Fibroblast of skin of right quadriceps (primary cell): ENCODE results near the gene SPAST.
"Not testable (repeated sequence)": the region's sequence is repeated elsewhere in the genome, so short reads cannot be mapped to it uniquely, and the experiment has no call there.

Experiments used
- DNase-seq: peaks from one replicate; pipeline ENCODE4 v3.0.0-alpha.2; 2013

Gene SPAST

DNA sequence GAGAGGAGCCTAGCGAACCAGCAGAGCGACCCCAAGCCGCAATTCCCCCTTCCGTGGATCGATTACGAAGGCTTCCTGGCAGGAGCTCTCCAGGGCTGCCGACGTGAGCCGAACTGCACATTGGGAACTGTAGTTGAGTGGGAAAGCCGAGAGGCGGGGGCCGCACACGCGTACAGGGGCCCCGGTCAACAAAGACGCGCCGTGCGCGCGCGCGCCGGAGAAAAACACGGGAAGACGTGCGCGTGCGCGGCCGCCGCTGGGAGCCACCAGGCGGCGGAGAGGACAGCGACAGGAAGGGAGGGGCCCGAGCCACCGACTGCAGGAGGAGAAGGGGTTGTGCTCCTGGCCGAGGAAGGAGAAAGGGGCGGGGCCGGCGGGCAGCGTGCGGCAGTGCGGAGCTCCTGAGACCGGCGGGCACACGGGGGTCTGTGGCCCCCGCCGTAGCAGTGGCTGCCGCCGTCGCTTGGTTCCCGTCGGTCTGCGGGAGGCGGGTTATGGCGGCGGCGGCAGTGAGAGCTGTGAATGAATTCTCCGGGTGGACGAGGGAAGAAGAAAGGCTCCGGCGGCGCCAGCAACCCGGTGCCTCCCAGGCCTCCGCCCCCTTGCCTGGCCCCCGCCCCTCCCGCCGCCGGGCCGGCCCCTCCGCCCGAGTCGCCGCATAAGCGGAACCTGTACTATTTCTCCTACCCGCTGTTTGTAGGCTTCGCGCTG is at the start of gene SPAST:
Gene SPAST (plus strand): TSS at position 247 of the 711 bp plus-strand sequence. CDS start 276 bp downstream, at position 523.
- DNase-seq, result peak; percentile 96

DNA sequence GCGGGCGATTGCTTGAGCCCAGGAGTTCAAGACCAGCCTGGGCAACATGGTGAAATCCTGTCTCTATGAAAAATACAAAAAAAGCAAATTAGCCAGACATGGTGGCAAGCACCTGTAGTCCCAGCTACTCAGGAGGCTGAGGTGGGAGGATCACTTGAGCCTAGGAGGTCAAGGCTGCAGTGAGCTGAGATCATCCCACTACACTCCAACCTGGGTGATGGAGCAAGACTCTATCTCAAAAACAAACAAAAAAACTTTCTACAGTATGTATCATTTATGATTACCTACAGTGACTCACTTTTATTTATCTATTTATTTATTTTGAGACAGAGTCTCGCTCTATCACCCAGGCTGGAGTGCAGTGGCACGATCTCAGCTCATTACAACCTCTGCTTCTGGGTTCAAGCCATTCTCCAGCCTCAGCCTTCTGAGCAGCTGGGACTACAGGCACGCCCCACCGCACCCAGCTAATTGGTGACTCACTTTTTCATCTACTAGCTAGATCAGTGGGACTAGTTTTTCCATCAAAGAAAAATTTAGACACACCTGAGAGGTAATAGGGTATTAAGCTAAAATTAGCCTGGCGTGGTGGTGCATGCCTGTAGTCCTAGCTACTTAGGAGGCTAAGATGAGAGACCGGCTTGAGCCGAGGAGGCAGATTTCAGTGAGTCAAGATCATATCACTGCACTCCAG is 44.4 kb upstream of the SPAST start:
- DNase-seq, result not testable (repeated sequence)

DNA sequence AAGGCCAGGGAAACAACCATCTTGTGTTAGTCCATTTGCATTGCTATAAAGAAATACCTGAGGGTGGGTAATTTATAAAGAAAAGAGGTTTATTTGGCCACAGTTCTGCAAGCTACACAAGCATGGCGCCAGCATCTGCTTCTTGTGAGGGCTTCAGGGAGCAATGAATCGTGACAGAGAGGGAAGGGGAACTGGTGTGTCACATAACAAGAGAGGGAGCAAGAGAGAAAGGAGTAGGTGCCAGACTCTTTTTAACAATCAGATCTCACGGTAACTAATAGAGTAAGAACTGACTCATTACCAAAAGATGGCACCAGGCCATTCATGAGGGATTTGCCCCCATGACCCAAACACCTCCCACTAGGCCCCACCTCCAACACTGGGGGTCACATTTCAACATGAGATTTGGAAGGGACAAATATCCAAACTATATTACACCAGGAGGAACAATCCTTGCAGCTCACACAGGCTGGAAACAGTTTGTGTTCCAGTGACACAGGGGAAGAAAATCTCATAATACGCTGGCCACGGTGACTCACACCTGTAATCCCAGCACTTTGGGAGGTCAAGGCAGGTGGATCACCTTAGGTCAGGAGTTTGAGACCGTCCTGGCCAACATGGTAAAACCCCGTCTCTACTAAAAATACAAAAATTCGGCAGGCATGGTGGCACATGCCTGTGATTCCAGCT is 29.0 kb upstream of the SPAST start:
- DNase-seq, result peak; percentile 3

DNA sequence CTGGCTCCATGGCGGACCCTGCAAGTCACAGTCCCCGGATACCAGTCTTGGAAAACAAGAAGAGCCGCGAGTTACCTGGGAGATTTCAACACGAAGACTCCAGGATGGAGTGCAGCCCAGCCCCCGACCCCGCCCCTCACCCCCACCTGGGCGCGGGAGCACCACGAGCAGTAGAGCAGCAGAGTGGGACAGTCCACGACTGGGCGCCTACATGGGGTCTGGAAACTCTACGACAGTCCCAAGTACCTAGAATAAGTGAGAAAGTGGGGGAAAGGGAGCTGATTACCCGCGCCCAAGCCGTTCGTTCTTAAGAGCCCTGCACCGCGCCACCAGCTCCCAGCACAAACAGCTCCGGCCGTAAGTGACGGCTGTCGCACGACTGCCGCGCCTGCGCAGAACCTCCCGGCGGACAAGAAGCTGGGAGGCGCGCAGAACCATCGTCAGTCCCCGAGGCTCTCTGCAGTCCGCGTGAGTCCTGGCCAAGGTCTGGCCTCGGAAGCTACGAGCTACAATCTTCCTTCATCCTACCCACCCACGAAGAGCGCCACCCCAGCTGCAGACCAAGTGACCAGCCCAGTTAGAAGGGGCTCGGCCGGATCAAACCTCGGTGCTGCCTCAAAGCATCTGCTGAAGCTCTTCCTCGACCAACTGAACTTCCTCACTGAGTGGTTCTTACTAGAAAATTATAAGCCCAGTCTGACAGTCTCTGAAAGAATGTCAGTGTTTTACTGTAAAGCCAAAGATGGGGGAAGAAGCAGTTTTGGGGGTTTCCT is 23.7 kb upstream of the SPAST start, which contains the start of gene DPY30:
Gene DPY30 (minus strand): TSS at position 359 of the 773 bp plus-strand sequence. CDS start 349 bp downstream, at position 10.
- peak; percentile 88 for DNase-seq

DNA sequence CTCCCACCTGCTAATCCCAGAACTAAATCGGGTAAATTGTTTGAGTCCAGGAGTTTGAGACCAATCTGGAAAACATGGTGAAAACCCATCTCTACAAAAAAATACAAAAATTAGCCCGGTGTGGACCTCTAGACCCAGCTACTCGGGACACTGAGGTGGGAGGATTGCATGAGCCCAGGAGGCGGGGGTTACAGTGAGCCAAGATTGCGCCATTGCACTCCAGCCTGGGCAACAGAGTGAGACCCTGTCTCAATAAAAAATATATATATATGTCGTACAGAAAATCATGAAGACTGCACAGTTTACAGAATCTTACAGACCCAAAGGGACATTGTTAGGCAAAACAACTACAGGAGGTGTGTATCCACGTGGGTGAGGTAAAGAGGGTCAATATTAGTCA is 19.8 kb upstream of the SPAST start:
- DNase-seq, result no peak

DNA sequence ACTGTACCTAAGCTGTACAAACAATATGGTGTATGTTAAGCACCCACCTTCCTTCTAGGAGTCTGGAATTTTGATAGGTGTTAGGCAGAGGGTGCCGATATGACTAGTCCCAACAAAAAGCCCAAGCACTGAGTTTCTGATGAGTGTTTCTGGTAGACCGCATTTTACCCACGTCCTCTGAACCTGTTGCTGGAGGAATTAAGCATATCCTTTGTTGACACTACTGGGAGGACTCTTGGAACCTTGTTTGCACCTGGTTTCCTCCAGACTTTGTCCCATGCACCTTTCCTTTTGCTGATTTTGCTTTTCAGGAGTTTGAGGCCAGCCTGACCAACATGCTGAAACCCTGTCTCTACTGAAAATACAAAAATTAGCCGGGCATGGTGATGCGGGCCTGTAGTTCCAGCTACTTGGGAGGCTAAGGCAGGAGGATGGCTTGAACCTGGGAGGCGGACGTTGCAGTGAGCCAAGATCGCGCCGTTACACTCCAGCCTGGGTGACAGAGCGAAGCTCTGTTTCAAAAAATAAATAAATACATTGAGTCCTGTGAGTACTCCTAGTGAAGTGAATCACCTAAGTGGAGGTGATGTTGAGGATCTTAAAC is 11.4 kb upstream of the SPAST start:
- DNase-seq, result no peak

GRCh38 chr2:32054583-32054982 is 8.8 kb upstream of the SPAST start:
- DNase-seq, result not testable (repeated sequence)

GRCh38 chr2:32058130-32058529 is 5.2 kb upstream of the SPAST start:
- DNase-seq, result peak; percentile 8

DNA sequence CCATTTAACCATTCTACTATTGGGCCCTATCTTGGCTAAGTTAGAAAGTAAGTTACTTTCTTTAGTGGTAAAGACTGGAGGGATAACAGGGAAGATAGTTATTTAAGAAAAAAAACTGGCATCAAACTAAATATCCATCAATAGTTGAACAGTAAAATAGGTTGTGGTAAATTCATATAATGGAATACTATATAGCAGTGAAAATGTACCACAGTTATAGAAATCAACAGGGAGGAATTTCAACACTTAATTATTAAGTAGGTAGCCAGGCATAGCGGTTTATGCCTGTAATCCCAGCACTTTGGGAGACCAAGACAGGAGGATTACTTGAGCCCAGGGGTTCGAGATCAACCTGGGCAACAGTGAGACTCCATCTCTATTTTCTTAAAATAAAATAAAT is 3.1 kb upstream of the SPAST start:
- DNase-seq, result no peak

GRCh38 chr2:32061430-32061829 is 1.9 kb upstream of the SPAST start:
- no peak for DNase-seq

GRCh38 chr2:32061973-32062861 is 1.1 kb upstream of the SPAST start:
- peak; percentile 30 for DNase-seq

DNA sequence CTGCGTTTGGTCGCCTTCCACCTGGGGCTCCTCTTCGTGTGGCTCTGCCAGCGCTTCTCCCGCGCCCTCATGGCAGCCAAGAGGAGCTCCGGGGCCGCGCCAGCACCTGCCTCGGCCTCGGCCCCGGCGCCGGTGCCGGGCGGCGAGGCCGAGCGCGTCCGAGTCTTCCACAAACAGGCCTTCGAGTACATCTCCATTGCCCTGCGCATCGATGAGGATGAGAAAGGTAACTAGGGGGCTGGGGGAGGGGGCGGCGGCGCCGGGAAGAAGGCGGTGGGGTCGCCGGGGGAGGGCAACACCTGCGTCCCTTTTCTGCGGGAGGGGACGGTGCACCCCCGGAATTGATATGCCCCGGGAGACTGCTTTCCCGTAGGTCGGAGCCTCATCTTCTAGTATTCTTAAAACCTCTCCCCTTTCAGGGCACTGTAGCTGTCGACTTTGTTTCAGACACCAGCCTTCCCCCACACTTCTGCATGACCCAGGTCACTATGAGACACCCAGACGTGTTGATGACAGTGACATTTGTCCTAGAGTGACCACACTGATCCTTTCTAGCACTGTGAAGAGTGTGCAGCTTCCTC is 755 bp downstream of the SPAST start:
- DNase-seq, result no peak

- no peak for DNase-seq
Measured at GRCh38 chr2:32064713-32065112, 1.4 kb downstream of the SPAST start.

GRCh38 chr2:32067549-32067948 is 4.2 kb downstream of the SPAST start:
- DNase-seq, result no peak

DNA sequence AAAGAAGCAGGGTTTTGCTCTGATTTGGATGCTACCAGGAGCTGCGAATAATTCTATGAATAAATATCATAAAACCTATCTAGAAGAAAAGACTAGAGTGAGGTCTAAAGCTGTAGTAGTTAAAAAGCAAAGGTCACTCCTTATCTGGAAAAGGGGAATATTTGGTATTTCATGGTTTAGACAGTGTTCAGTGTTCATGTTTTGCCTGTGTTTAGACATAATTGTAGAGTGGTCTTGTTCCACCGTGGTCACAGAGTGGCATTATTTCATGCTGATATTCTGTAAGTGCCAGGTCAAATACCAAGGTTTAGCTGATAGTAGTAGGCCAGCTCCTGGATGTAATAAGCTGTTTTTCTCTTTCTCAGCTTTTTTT is 10.8 kb downstream of the SPAST start:
- DNase-seq, result no peak

- no peak for DNase-seq
Measured at GRCh38 chr2:32095671-32096070, 32.3 kb downstream of the SPAST start.

- DNase-seq, result no peak
Measured at GRCh38 chr2:32108111-32108510, 44.8 kb downstream of the SPAST start.

DNA sequence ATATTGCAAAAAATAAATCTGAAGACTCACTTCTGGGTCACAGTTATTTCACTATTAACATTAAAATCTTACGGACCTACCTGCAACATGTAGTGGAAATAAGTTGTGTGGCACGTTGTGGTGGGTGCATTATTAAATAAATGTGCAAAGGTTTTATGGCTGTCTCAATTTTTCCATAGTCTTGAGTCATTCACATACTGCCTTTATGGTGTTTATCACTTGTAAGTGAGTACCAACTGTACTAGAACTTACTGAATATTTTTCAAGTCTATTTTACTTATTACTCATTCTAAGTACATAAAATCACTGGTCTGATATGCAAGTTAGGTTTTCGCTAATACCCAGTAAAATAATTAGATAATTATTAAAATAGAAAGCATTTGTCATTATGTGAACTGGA is 54.7 kb downstream of the SPAST start:
- no peak for DNase-seq

DNA sequence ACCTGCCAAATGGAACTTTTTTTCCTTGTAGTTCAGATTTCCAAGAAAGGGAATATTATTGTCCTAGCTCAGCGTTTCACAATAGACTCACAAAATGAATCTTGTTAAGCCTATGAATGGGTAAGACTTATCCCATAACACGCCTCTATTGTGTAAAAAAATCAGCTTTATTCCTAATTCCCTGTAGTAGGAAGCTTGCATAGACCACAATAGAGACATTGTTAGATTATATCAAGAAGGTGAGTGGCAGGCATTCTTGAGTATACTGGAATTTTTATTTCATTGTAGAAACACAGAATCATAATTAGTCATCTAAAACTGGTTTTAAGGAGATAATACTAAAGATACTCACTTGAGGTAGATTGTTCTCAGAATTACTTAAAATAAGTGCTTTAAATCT is 55.8 kb downstream of the SPAST start:
- DNase-seq, result no peak

DNA sequence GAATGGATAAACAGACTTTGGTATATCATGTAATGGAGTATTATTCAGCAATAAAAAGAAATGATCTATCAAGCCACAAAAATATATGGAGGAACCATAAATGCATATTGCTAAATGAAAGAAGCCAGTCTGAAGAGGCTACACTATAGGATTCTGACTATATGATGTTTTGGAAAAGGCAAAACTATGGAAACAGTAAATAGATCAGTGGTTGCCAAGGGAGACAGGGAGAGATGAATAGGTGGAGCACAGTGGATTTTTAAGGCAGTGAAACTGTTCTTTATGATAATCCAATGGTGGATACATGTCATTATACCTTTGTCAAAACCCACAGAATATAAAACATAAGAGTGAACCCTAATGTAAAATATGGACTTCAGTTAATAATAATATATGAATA is 61.3 kb downstream of the SPAST start:
- DNase-seq, result no peak

DNA sequence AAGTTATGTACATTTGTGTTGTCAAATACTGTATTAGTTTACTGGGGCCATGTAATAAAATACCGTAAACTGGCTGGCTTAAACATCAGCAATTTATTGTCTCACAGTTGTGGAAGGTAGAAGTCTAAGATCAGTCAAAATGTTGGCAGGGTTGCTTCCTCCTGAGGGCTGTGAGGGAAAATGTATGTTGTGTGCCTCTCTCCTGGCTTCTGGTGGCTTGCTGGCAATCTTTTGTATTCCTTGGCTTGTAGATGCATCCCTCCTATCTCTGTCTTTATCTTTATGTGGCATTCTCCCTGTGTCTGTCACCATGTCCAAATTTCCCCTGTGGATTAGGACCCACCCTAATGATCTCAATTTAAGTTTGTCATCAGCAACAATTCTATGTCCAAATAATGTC is 65.3 kb downstream of the SPAST start:
- no peak for DNase-seq
